H1 (cell line): ENCODE measurements around the gene PRICKLE3. TPM values are rescaled to one million over a fixed set of nuclear protein-coding genes. Genes with fewer than 3 reads are reported as not detected.

Experiments
- CTCF ChIA-PET: fragments of 300-600 bp; sonication (Branson Sonifier 250); formaldehyde crosslinking; loops from one replicate; lab custom pipeline; 2021; ENCODE audit not compliant: partially characterized antibody; lab: Charles Lee
- POLR2A ChIA-PET: fragments of 300-600 bp; sonication (Branson Sonifier 250); formaldehyde crosslinking; loops from one replicate; lab custom pipeline; 2021; ENCODE audit warnings: inconsistent platforms; ENCODE audit not compliant: partially characterized antibody; lab: Charles Lee
- DNase-seq, 2 experiments: peaks; one replicate each; pipeline versions ENCODE4 v3.0.0 to v3.0.0-alpha.2; 2010 to 2022; ENCODE audit warnings: low spot score in 2 of 2, low read depth in 1 of 2, mixed read lengths in 1 of 2
- FAIRE-seq: peaks from 2 replicates; lab custom pipeline; 2011; peaks lifted over from hg19 to GRCh38; lab: Jason Lieb, UNC
- H2AFZ ChIP-seq: 2 replicates; pipeline ENCODE4 v1.8.1; 2012; ENCODE audit warnings: low read length, inconsistent platforms
- H2AK5ac ChIP-seq: 2 replicates; pipeline ENCODE4 v1.6.1; 2013; ENCODE audit warnings: low read depth, low read length
- H2BK120ac ChIP-seq: replicated peaks from 2 replicates; pipeline ENCODE3; 2013; ENCODE audit warnings: low read depth, low read length, inconsistent platforms
- H2BK12ac ChIP-seq: 2 replicates; pipeline ENCODE4 v1.6.1; 2013; ENCODE audit warnings: low read depth, low read length
- H2BK15ac ChIP-seq: 2 replicates; pipeline ENCODE4 v1.6.1; 2013; ENCODE audit warnings: low read length
- H2BK20ac ChIP-seq: 2 replicates; pipeline ENCODE4 v1.6.1; 2013; ENCODE audit warnings: low read length
- H2BK5ac ChIP-seq: 2 replicates; pipeline ENCODE4 v1.6.1; 2013; ENCODE audit warnings: low read depth, low read length
- H3K14ac ChIP-seq: 2 replicates; pipeline ENCODE4 v1.6.1; 2013; ENCODE audit warnings: inconsistent platforms; ENCODE audit not compliant: insufficient read length
- H3K18ac ChIP-seq: 2 replicates; pipeline ENCODE4 v1.6.1; 2013; ENCODE audit warnings: low read length; ENCODE audit errors: extremely low read depth
- H3K23ac ChIP-seq: 2 replicates; pipeline ENCODE4 v1.6.1; 2013; ENCODE audit warnings: inconsistent platforms; ENCODE audit not compliant: insufficient read length
- H3K23me2 ChIP-seq: 2 replicates; pipeline ENCODE4 v1.6.1; 2013; ENCODE audit warnings: low read depth, low read length
- H3K27ac ChIP-seq: 2 replicates; pipeline ENCODE4 v1.6.1; 2011; ENCODE audit warnings: low read depth, low read length, inconsistent platforms
- H3K27me3 ChIP-seq, 4 experiments: replicated peaks in 1 of 4; 1 replicate in 1 of 4; 2 replicates in 3 of 4; pipeline versions ENCODE4 v1.6.1 to v1.8.1; 2011 to 2013; ENCODE audit warnings: low read length in 3 of 4, mild to moderate bottlenecking in 3 of 4, inconsistent platforms in 2 of 4, mixed read lengths in 2 of 4, moderate library complexity in 1 of 4; ENCODE audit not compliant: control insufficient read depth in 3 of 4, insufficient read depth in 3 of 4; ENCODE audit errors: extremely low read depth in 1 of 4
- H3K36me3 ChIP-seq, 4 experiments: 2 replicates each; pipeline versions ENCODE4 v1.6.1 to v1.8.1; 2011 to 2013; ENCODE audit warnings: mild to moderate bottlenecking in 4 of 4, low read length in 3 of 4, moderate library complexity in 2 of 4, control low read depth in 1 of 4, inconsistent platforms in 1 of 4; ENCODE audit not compliant: insufficient read depth in 4 of 4, control insufficient read depth in 2 of 4
- H3K4ac ChIP-seq: replicated peaks from 2 replicates; pipeline ENCODE3; 2013; ENCODE audit warnings: low read length, low read depth, mixed read lengths, inconsistent platforms; ENCODE audit not compliant: insufficient read length
- H3K4me1 ChIP-seq, 4 experiments: replicated peaks in 1 of 4; 1 replicate in 1 of 4; 2 replicates in 3 of 4; pipeline versions ENCODE4 v1.6.1 to v1.8.1; 2011 to 2013; ENCODE audit warnings: low read length in 3 of 4, inconsistent platforms in 2 of 4, mixed read lengths in 1 of 4; ENCODE audit not compliant: insufficient read depth in 4 of 4, control insufficient read depth in 3 of 4
- H3K4me2 ChIP-seq, 2 experiments: 2 replicates each; pipeline versions ENCODE4 v1.6.1 to v1.8.1; 2011 to 2013; ENCODE audit warnings: low read depth in 2 of 2, low read length in 2 of 2, control low read depth in 1 of 2, inconsistent platforms in 1 of 2, mild to moderate bottlenecking in 1 of 2; ENCODE audit not compliant: insufficient read depth in 1 of 2
- H3K4me3 ChIP-seq, 4 experiments: fragments of 200-600, 300-600 bp in 1 of 4; sonication (generic), shearing (Covaris generic), sonication (Bioruptor Twin) in 1 of 4; 2 replicates each; pipeline versions ENCODE4 v1.5.1 to v1.8.1; 2011 to 2016; ENCODE audit warnings: low read length in 4 of 4, low read depth in 3 of 4, control low read depth in 2 of 4, inconsistent platforms in 2 of 4, mild to moderate bottlenecking in 2 of 4, mixed read lengths in 1 of 4, moderate library complexity in 1 of 4; ENCODE audit not compliant: insufficient read depth in 2 of 4; ENCODE audit errors: extremely low read depth in 1 of 4
- H3K56ac ChIP-seq: replicated peaks from 2 replicates; pipeline ENCODE3; 2013; ENCODE audit warnings: low read depth, mild to moderate bottlenecking, mixed read lengths, low read length, inconsistent platforms; ENCODE audit not compliant: insufficient read length
- H3K79me1 ChIP-seq: 2 replicates; pipeline ENCODE4 v1.6.1; 2013; ENCODE audit warnings: low read depth, low read length, control low read depth
- H3K79me2 ChIP-seq, 2 experiments: 2 replicates each; pipeline versions ENCODE4 v1.6.1 to v1.8.1; 2012 to 2013; ENCODE audit warnings: low read length in 2 of 2, mild to moderate bottlenecking in 2 of 2, inconsistent platforms in 1 of 2; ENCODE audit not compliant: insufficient read depth in 2 of 2, control insufficient read depth in 1 of 2
- H3K9ac ChIP-seq, 4 experiments: replicated peaks in 1 of 4; 1 replicate in 1 of 4; 2 replicates in 3 of 4; pipeline versions ENCODE4 v1.6.1 to v1.8.1; 2011 to 2013; ENCODE audit warnings: low read depth in 3 of 4, low read length in 3 of 4, control low read depth in 2 of 4, mild to moderate bottlenecking in 2 of 4, moderate library complexity in 2 of 4, inconsistent platforms in 1 of 4; ENCODE audit errors: extremely low read depth in 1 of 4
- H3K9me3 ChIP-seq, 2 experiments: 2 replicates each; pipeline versions ENCODE4 v1.6.1 to v1.8.1; 2012 to 2013; ENCODE audit warnings: mild to moderate bottlenecking in 2 of 2, moderate library complexity in 2 of 2, control low read depth in 1 of 2, inconsistent platforms in 1 of 2, low read depth in 1 of 2, low read length in 1 of 2, mixed read lengths in 1 of 2; ENCODE audit not compliant: insufficient read depth in 2 of 2
- H4K20me1 ChIP-seq, 2 experiments: replicated peaks in 1 of 2; 2 replicates each; pipeline versions ENCODE3 to v1.8.1; 2011 to 2013; ENCODE audit warnings: inconsistent platforms in 2 of 2, low read length in 2 of 2, mild to moderate bottlenecking in 1 of 2; ENCODE audit not compliant: insufficient read depth in 2 of 2, control insufficient read depth in 1 of 2
- H4K5ac ChIP-seq: 2 replicates; pipeline ENCODE4 v1.6.1; 2013; ENCODE audit warnings: low read length, low read depth, mixed read lengths, inconsistent platforms; ENCODE audit not compliant: insufficient read length
- H4K8ac ChIP-seq: 2 replicates; pipeline ENCODE4 v1.8.0; 2013; ENCODE audit warnings: mild to moderate bottlenecking, moderate library complexity, low read length, inconsistent platforms; ENCODE audit not compliant: insufficient read depth; ENCODE audit errors: extremely low read depth
- H4K91ac ChIP-seq: replicated peaks from 2 replicates; pipeline ENCODE3; 2013; ENCODE audit warnings: low read length, mixed read lengths, inconsistent platforms; ENCODE audit not compliant: insufficient read length
- CHD2 ChIP-seq: IDR thresholded peaks from 2 replicates; pipeline ENCODE4 v1.6.1; 2012; ENCODE audit warnings: low read length, improper control_type of control experiment
- KDM1A ChIP-seq: fragments of 200-600, 300-600 bp; sonication (generic); IDR thresholded peaks from 2 replicates; pipeline ENCODE4 v1.7.1; 2016; ENCODE audit warnings: mild to moderate bottlenecking, low read length, borderline replicate concordance
- RAD21 ChIP-seq, 2 experiments: IDR thresholded peaks in 1 of 2; conservative IDR thresholded peaks in 1 of 2; 2 replicates each; pipeline ENCODE4 v1.6.1; 2011; ENCODE audit warnings: low read depth in 2 of 2, low read length in 2 of 2, improper control_type of control experiment in 1 of 2, inconsistent platforms in 1 of 2, mild to moderate bottlenecking in 1 of 2, moderate library complexity in 1 of 2
- WGBS, 2 experiments: shearing (Covaris generic) in 1 of 2; methylation state at CpG; one replicate each; pipeline versions ENCODE4 v1.1.6 to v1.1.7; 2013 to 2015; ENCODE audit warnings: low lambda C conversion rate in 2 of 2, mixed read lengths in 2 of 2, inconsistent platforms in 1 of 2, low coverage in 1 of 2, missing lambda C conversion rate in 1 of 2; ENCODE audit not compliant: insufficient replicate concordance in 2 of 2, insufficient coverage in 1 of 2, insufficient read length in 1 of 2; ENCODE audit errors: extremely low coverage in 1 of 2, missing lambda C conversion rate in 1 of 2; 5-methylcytosine and 5-hydroxymethylcytosine counted together
- polyA plus RNA-seq, 7 experiments: library from polyadenylated mRNA; depleted of rRNA in 3 of 7; stranded (reverse) in 5 of 7; unstranded in 2 of 7; fragments of >200 nt in 5 of 7; fragments of 200-250 nt in 2 of 7; gene quantifications; 1 replicate in 5 of 7; 2 replicates in 1 of 7; 4 replicates in 1 of 7; pipeline versions ENCODE4 v1.2.1 to v1.2.3, GENCODE V29; 2011 to 2013; ENCODE audit warnings: missing spikeins in 2 of 7, mixed read lengths in 2 of 7
- total RNA-seq: library from RNA; stranded (reverse); fragmentation: NEBNext Ultra II Directional; extraction: Animal tissue kit (Norgen Biotek cat#: 25700); gene quantifications from 2 replicates; pipeline ENCODE4 v1.2.1, GENCODE V29; 2021

Gene PRICKLE3
- total and polyA plus RNA-seq, 2 of the 8 experiments (the other 6 are each of a cell fraction or from before 2014, with no cell fraction given), result 9.1 to 10.6 TPM

GRCh38 chrX:49233176-49233575 lies 47.0 kb upstream of the PRICKLE3 start, which contains the start of gene CACNA1F:
Gene CACNA1F, minus strand, starts transcription at chrX:49233340. Its CDS starts 31 bp downstream, at chrX:49233309.
- Histone ChIP-seq H4K5ac (no peak within 1 kb of the TSS), H2BK20ac (no peak within 1 kb of the TSS), H2BK15ac (no peak within 1 kb of the TSS), H3K18ac (no peak within 1 kb of the TSS), H2AK5ac (no peak within 1 kb of the TSS), H3K27me3 (no peaks in the 10 kb centered on the region), H3K23ac (no peak within 1 kb of the TSS), H2BK5ac (no peak within 1 kb of the TSS), H3K9me3 (no peaks in the 10 kb centered on the region), H3K36me3 (no peaks in the 10 kb centered on the region), H3K4me2 (no peak within 1 kb of the TSS), H3K23me2 (peaks cover 9% of the 10 kb centered on the region; the same call in 1 of the 2 replicates), H4K91ac (no peak within 1 kb of the TSS), H4K8ac (no peak within 1 kb of the TSS), H3K79me1 (no peaks in the 10 kb centered on the region), H3K14ac (no peak within 1 kb of the TSS), H2AFZ (no peak within 1 kb of the TSS), H3K79me2 (no peaks in the 10 kb centered on the region), H4K20me1 (no peaks in the 10 kb centered on the region), H3K4me1 (peaks cover 0 to 6% (median 2%) of the 10 kb centered on the region in 4 experiments; a peak in 2 of 7 replicates), H2BK12ac (no peak within 1 kb of the TSS), H3K9ac (no peak within 1 kb of the TSS), H3K27ac (no peak within 1 kb of the TSS), H3K4ac (no peak within 1 kb of the TSS), H2BK120ac (no peak within 1 kb of the TSS), H3K4me3 (no peak within 1 kb of the TSS), H3K56ac (no peak within 1 kb of the TSS)
- no peak for FAIRE-seq
- ChIA-PET CTCF (no interaction called here), POLR2A (no interaction called here)
- WGBS, 2 experiments, result 75% methylated on average over 4 of the region's 9 CpGs; no CpG with 5 or more reads in 1 of the 2 experiments
- no peak for DNase-seq
- TF ChIP-seq KDM1A (no peak), RAD21 (IDR thresholded peaks at IDR 0.05 in 1 of 2, conservative IDR thresholded peaks at IDR 0.05 in 1 of 2; ENCODE audit: low read depth in 2 of 2, low read length in 2 of 2) (no peak), CHD2 (no peak)
